Prostate gland (tissue), 2 donors: ENCODE results near the gene ALS2CL.

Experiments
- CTCF ChIP-seq, 4 experiments: fragments of 200-600 bp in 2 of 4; fragments of 450-650 bp in 2 of 4; sonication (generic) in 2 of 4; IDR thresholded peaks; 1 replicate in 3 of 4; 2 replicates in 1 of 4; pipeline ENCODE4 v1.5.1; 2016 to 2019; ENCODE audit warnings: antibody characterized with exemption in 4 of 4, mild to moderate bottlenecking in 2 of 4, moderate library complexity in 2 of 4
- POLR2A ChIP-seq: fragments of 450-650 bp; IDR thresholded peaks from one replicate; pipeline ENCODE4 v1.6.1; 2016; ENCODE audit warnings: antibody characterized with exemption, mild to moderate bottlenecking

- TF ChIP-seq POLR2A: no peak
- no peak for TF ChIP-seq CTCF (IDR thresholded peaks at IDR 0.05)
These were observed 16.1 kb downstream of the ALS2CL start for GRCh38 chr3:46677411-46677726.
